GM19043 (cell line): ENCODE measurements around the gene SMIM14.
"Not testable (repeated sequence)": the region's sequence is repeated elsewhere in the genome, so short reads cannot be mapped to it uniquely, and the experiment has no call there.

Source experiments
- ATAC-seq: cut with Tn5 transposase; IDR thresholded peaks from one replicate; pipeline ENCODE4 v1.9.1; 2021; ENCODE audit warnings: low read depth; ENCODE audit not compliant: unreplicated experiment

The SMIM14 gene

GRCh38 chr4:39638354-39639239 is at the start of gene SMIM14:
TSS of gene SMIM14 (minus strand) at chr4:39638865. CDS start at chr4:39605145, 33,720 bp downstream.
- ATAC-seq = peak; percentile 64

- ATAC-seq = no peak
Measured at GRCh38 chr4:39687014-39687413, 48.3 kb upstream of the SMIM14 start.

- ATAC-seq = no peak
Measured at GRCh38 chr4:39685990-39686389, 47.3 kb upstream of the SMIM14 start.

- ATAC-seq = peak; percentile 92
Measured at GRCh38 chr4:39682138-39682537, 43.5 kb upstream of the SMIM14 start.

- not testable (repeated sequence) for ATAC-seq
Measured at GRCh38 chr4:39681003-39681402, 42.3 kb upstream of the SMIM14 start.

- ATAC-seq = not testable (repeated sequence)
Measured at GRCh38 chr4:39675681-39676080, 37.0 kb upstream of the SMIM14 start.

GRCh38 chr4:39670296-39670695 is 31.6 kb upstream of the SMIM14 start:
- ATAC-seq = not testable (repeated sequence)

GRCh38 chr4:39668887-39669286 is 30.2 kb upstream of the SMIM14 start:
- ATAC-seq = no peak

- ATAC-seq = no peak
Measured at GRCh38 chr4:39667706-39668105, 29.0 kb upstream of the SMIM14 start.

GRCh38 chr4:39664828-39665731 is 26.4 kb upstream of the SMIM14 start:
- ATAC-seq = no peak

- no peak for ATAC-seq
Measured at GRCh38 chr4:39662683-39663082, 24.0 kb upstream of the SMIM14 start.

GRCh38 chr4:39660757-39661156 is 22.1 kb upstream of the SMIM14 start:
- no peak for ATAC-seq

- no peak for ATAC-seq
Measured at GRCh38 chr4:39660045-39660444, 21.4 kb upstream of the SMIM14 start.

GRCh38 chr4:39658756-39659155 is 20.1 kb upstream of the SMIM14 start:
- no peak for ATAC-seq

GRCh38 chr4:39657465-39657864 is 18.8 kb upstream of the SMIM14 start:
- peak; percentile 89 for ATAC-seq

- not testable (repeated sequence) for ATAC-seq
Measured at GRCh38 chr4:39656638-39657037, 18.0 kb upstream of the SMIM14 start.

- no peak for ATAC-seq
Measured at GRCh38 chr4:39655876-39656275, 17.2 kb upstream of the SMIM14 start.

- no peak for ATAC-seq
Measured at GRCh38 chr4:39655211-39655610, 16.5 kb upstream of the SMIM14 start.

GRCh38 chr4:39651586-39651985 is 12.9 kb upstream of the SMIM14 start:
- ATAC-seq = not testable (repeated sequence)

GRCh38 chr4:39649639-39650265 is 11.1 kb upstream of the SMIM14 start:
- no peak for ATAC-seq
